ENCODE results near the gene TPST2. TPM values are rescaled to one million over a fixed set of nuclear protein-coding genes. Genes with fewer than 3 reads are reported as not detected.

TPST2 gene
- total RNA-seq: 28.5 TPM
- long read RNA-seq, full-length matches to known transcripts: 94 of 112 reads
- long read RNA-seq, partial matches to known transcripts: 7 of 112 reads
- long read RNA-seq, other reads (novel, unspliced or antisense): 11 of 112 reads

- Histone ChIP-seq H3K27ac (replicated peaks) (peak within 1 kb of the TSS; percentile 92), H3K4me1 (peaks cover 55% of the 10 kb centered on the region), H3K4me3 (peak within 1 kb of the TSS; percentile 98), H3K27me3 (ENCODE audit: low read depth) (peaks cover under 1% of the 10 kb centered on the region), H3K9me3 (replicated peaks) (peaks cover 7% of the 10 kb centered on the region), H3K36me3 (no peaks in the 10 kb centered on the region)
- peak; percentile 80 for DNase-seq
- intact Hi-C loops (cut with micrococcal nuclease): loop anchor here (10.0 kb wide), 1 partner anchor 85 kb away; no protein-coding TSS in a partner anchor
- TF ChIP-seq CTCF (IDR thresholded peaks at IDR 0.05; ENCODE audit: borderline replicate concordance): peak; percentile 31
Observed at GRCh38 chr22:26589845-26590736, at the start of gene TPST2. TPST2 (minus strand) TSS chr22:26590132; CDS start chr22:26541630, 48,502 bp downstream.

GRCh38 chr22:26636296-26636695 lies 46.4 kb upstream of the TPST2 start:
- DNase-seq: no peak
- H3K27ac ChIP-seq (replicated peaks): no peak overlapping the region
- H3K4me3 ChIP-seq: no peak overlapping the region
- H3K9me3 ChIP-seq (replicated peaks): no peaks in the 10 kb centered on the region
- no peak for TF ChIP-seq CTCF (IDR thresholded peaks at IDR 0.05; ENCODE audit: borderline replicate concordance)
- no peaks in the 10 kb centered on the region for H3K36me3 ChIP-seq
- intact Hi-C loops (cut with micrococcal nuclease): no loop called here
- H3K4me1 ChIP-seq: peaks cover 12% of the 10 kb centered on the region
- peaks cover 34% of the 10 kb centered on the region for H3K27me3 ChIP-seq (ENCODE audit: low read depth)

DNA sequence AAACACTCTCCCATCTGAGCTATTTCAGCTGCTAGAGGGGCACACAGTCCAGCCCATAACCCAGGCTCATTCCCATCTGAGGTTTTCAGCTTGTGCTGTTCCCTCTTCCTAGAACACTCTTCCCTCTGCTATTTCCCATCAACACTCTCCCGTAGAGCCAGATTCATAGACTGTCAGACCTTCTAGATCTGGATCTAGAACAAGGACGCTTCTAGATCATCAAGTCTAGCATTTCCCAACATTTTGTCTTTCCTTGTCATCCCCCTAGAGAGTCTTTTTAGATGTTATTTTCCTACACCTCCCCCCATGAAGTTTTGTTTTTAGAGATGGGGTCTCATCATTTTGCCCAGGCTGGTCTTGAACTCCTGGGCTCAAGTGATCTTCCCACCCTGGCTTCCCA lies 45.2 kb upstream of the TPST2 start:
- no peak overlapping the region for H3K4me3 ChIP-seq
- H3K27ac ChIP-seq (replicated peaks): no peak overlapping the region
- TF ChIP-seq CTCF (IDR thresholded peaks at IDR 0.05; ENCODE audit: borderline replicate concordance): no peak
- no peak for DNase-seq
- no peaks in the 10 kb centered on the region for H3K9me3 ChIP-seq (replicated peaks)
- intact Hi-C loops (cut with micrococcal nuclease): no loop called here
- H3K36me3 ChIP-seq: no peaks in the 10 kb centered on the region
- H3K27me3 ChIP-seq (ENCODE audit: low read depth): peaks cover 29% of the 10 kb centered on the region
- H3K4me1 ChIP-seq: peaks cover 12% of the 10 kb centered on the region

GRCh38 chr22:26634189-26634588 lies 44.3 kb upstream of the TPST2 start:
- peaks cover 19% of the 10 kb centered on the region for H3K27me3 ChIP-seq (ENCODE audit: low read depth)
- no peak overlapping the region for H3K27ac ChIP-seq (replicated peaks)
- peaks cover 12% of the 10 kb centered on the region for H3K4me1 ChIP-seq
- H3K36me3 ChIP-seq: no peaks in the 10 kb centered on the region
- H3K9me3 ChIP-seq (replicated peaks): no peaks in the 10 kb centered on the region
- H3K4me3 ChIP-seq: no peak overlapping the region
- TF ChIP-seq CTCF (IDR thresholded peaks at IDR 0.05; ENCODE audit: borderline replicate concordance): no peak
- intact Hi-C loops (cut with micrococcal nuclease): no loop called here
- no peak for DNase-seq

DNA sequence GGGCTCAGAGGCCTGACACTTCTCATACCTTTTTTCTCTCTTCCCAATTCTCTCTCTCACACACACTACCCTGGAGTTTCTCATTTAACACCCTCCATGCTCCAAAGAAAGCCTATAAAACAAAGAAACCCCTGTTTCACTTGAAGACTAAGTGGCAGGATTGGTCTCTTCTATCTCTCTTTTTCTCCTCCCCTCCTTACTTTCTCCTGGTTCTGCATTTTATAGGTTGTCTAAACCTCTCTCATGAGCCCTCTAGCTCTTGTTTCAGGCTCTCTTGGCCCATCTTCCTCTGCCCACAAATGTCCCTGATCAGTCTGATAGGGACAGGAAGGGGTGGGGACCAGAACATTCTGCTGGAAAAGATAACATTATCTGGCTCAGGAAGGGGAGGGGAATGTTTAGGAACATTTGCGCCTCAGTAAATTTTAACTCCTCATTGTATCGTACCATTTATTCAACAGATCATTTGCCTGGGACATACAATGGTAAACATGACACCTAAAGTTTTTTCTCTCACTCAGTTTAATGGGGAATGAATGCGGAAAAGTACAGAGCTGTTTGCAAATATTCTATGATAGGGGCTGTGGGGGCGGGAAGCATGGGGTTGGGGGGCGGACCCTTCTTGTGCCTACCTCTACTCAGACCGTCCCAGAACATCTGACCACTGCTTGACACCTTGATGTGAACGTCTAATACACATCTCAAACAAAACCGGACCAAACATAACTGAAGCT lies 42.7 kb upstream of the TPST2 start:
- Histone ChIP-seq H3K27me3 (ENCODE audit: low read depth) (peaks cover 7% of the 10 kb centered on the region), H3K36me3 (no peaks in the 10 kb centered on the region), H3K4me1 (peaks cover 12% of the 10 kb centered on the region), H3K27ac (replicated peaks) (peak overlapping the region; percentile 86), H3K9me3 (replicated peaks) (no peaks in the 10 kb centered on the region), H3K4me3 (no peak overlapping the region)
- DNase-seq: no peak
- no peak for TF ChIP-seq CTCF (IDR thresholded peaks at IDR 0.05; ENCODE audit: borderline replicate concordance)
- intact Hi-C loops (cut with micrococcal nuclease): no loop called here

Measured in left ventricle myocardium inferior (tissue), 1 donor.